CD4-positive, CD25-positive, alpha-beta regulatory T cell (primary cell): ENCODE measurements around the gene TKT. TPM values are rescaled to one million over a fixed set of nuclear protein-coding genes. Genes with fewer than 3 reads are reported as not detected.
A peak's percentile ranks its signal among the peaks of the same experiment; 100 is the strongest.

Experiments used
- ATAC-seq, 2 donors: fragments of 150-1000 bp; cut with Tn5 transposase; one replicate each; pipeline ENCODE4 v1.10.0; 2021; ENCODE audit warnings: low read depth in 2 of 2, moderate number of reproducible peaks in 2 of 2, moderate library complexity in 1 of 2
- DNase-seq, 3 donors: peaks; one replicate each; pipeline versions ENCODE4 v3.0.0 to v3.0.0-alpha.2; 2012 to 2022; ENCODE audit warnings: mixed read lengths in 1 of 3
- H3K27ac ChIP-seq: one replicate; pipeline ENCODE4 v1.7.0; 2013; ENCODE audit warnings: mild to moderate bottlenecking, low read length; ENCODE audit not compliant: insufficient read depth, poor library complexity, severe bottlenecking
- H3K27me3 ChIP-seq: one replicate; pipeline ENCODE4 v1.7.0; 2013; ENCODE audit warnings: low read length; ENCODE audit not compliant: control insufficient read depth, insufficient read depth
- H3K36me3 ChIP-seq: one replicate; pipeline ENCODE4 v1.7.0; 2013; ENCODE audit warnings: mild to moderate bottlenecking, low read length, moderate library complexity; ENCODE audit not compliant: control insufficient read depth, insufficient read depth
- H3K4me1 ChIP-seq: 2 replicates; pipeline ENCODE4 v1.7.0; 2013; ENCODE audit warnings: mild to moderate bottlenecking, low read length; ENCODE audit not compliant: insufficient read depth, control insufficient read depth, poor library complexity, severe bottlenecking
- H3K4me3 ChIP-seq: one replicate; pipeline ENCODE4 v1.7.0; 2013; ENCODE audit warnings: low read depth, mild to moderate bottlenecking, low read length, moderate library complexity
- H3K9me3 ChIP-seq, 2 experiments: 1 replicate in 1 of 2; 2 replicates in 1 of 2; pipeline ENCODE4 v1.7.0; 2013; ENCODE audit warnings: low read length in 2 of 2, mild to moderate bottlenecking in 1 of 2, moderate library complexity in 1 of 2; ENCODE audit not compliant: control insufficient read depth in 2 of 2
- H3K27ac Mint-ChIP-seq, 3 donors: one replicate each; pipeline ENCODE4 v1.8.0; 2020 to 2022; ENCODE audit warnings: mild to moderate bottlenecking in 3 of 3, mixed read lengths in 3 of 3, moderate library complexity in 2 of 3
- H3K27me3 Mint-ChIP-seq: one replicate; pipeline ENCODE4 v1.8.0; 2022; ENCODE audit warnings: mild to moderate bottlenecking, mixed read lengths
- H3K36me3 Mint-ChIP-seq: one replicate; pipeline ENCODE4 v1.8.0; 2020; ENCODE audit warnings: mixed read lengths
- H3K4me1 Mint-ChIP-seq, 4 donors: one replicate each; pipeline ENCODE4 v1.8.0; 2020 to 2022; ENCODE audit warnings: mixed read lengths in 4 of 4, mild to moderate bottlenecking in 1 of 4
- H3K4me3 Mint-ChIP-seq, 4 donors: one replicate each; pipeline ENCODE4 v1.8.0; 2020 to 2022; ENCODE audit warnings: mild to moderate bottlenecking in 4 of 4, mixed read lengths in 4 of 4, moderate library complexity in 3 of 4
- H3K9me3 Mint-ChIP-seq, 7 donors: one replicate each; pipeline ENCODE4 v1.8.0; 2020 to 2022; ENCODE audit warnings: mixed read lengths in 7 of 7, mild to moderate bottlenecking in 3 of 7, moderate library complexity in 2 of 7
- polyA plus RNA-seq, 4 donors: library from polyadenylated mRNA; unstranded; fragments of 300-500 nt; fragmentation: Illumina TruSeq; gene quantifications; one replicate each; pipeline ENCODE4 v1.2.3, GENCODE V29; 2021
- total RNA-seq: library from RNA; stranded (reverse); gene quantifications from one replicate; pipeline ENCODE4 v1.2.3, GENCODE V29; 2022

The TKT gene
- total and polyA plus RNA-seq, 5 donors from 2014 or later = 59.0 to 95.6 (median 73.0) TPM

DNA sequence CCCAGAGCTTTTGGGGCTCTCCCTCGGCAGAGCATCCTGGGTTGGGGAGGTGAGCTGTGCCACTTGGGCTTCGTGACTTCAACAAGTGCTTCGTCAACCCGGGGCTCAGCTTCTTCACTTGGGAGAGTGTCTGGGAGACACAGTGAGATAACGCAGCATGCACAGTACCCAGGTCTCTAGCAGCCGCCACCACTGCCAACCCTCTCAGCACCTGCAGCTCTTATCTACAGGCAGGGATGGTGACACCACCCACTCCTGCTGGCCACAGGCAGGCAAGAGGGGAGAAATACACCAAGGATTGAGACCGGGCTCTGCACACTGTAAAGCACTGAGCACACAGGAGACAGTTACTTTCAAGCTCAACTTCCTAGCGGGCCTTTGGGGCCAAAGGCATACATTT lies 11.6 kb downstream of the TKT start:
- Histone ChIP-seq H3K27me3 (no peaks in the 10 kb centered on the region), H3K36me3 (peaks cover 29% of the 10 kb centered on the region), H3K4me3 (no peak overlapping the region), H3K27ac (no peak overlapping the region), H3K9me3 (no peaks in the 10 kb centered on the region), H3K4me1 (no peaks in the 10 kb centered on the region)
- Mint-ChIP-seq H3K27me3 (no peaks in the 10 kb centered on the region), H3K9me3 (peaks cover 0 to 3% (median 0%) of the 10 kb centered on the region in 7 donors), H3K4me3 (no peak overlapping the region), H3K36me3 (peaks cover 6% of the 10 kb centered on the region), H3K27ac (no peak overlapping the region), H3K4me1 (peaks cover 13 to 36% (median 23%) of the 10 kb centered on the region in 4 donors)
- DNase-seq (no peak), ATAC-seq (no peak)

DNA sequence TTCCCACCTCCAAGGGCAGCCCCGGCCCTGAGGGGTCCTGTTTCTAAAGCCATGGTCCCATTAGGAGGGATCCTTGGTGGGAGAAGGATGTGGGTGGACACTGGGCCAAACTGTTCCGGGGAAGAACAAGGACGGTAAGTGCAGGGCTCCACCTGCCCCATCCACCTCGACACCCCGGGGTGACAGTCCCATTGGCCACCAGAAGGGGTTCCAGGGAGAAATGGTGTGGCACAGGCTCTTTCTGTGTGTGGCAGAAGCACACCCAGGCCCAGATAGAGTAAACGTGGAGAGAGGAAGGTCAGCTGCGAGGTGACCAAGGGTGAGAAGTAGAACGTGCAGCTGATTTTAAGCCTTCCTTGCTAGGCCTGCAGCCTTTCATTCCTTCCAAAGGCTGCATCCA lies 12.0 kb downstream of the TKT start:
- H3K27me3 ChIP-seq = no peaks in the 10 kb centered on the region
- Mint-ChIP-seq H3K27me3 (no peaks in the 10 kb centered on the region), H3K4me1 (peaks cover 13 to 36% (median 23%) of the 10 kb centered on the region in 4 donors), H3K27ac (peak overlapping the region in 1 of 3 donors; percentile 54), H3K36me3 (peaks cover 10% of the 10 kb centered on the region), H3K4me3 (no peak overlapping the region), H3K9me3 (peaks cover 0 to 3% (median 0%) of the 10 kb centered on the region in 7 donors)
- H3K4me1 ChIP-seq = no peaks in the 10 kb centered on the region
- DNase-seq (no peak), ATAC-seq (no peak)
- no peak overlapping the region for H3K27ac ChIP-seq
- no peaks in the 10 kb centered on the region for H3K9me3 ChIP-seq
- H3K4me3 ChIP-seq = no peak overlapping the region
- peaks cover 33% of the 10 kb centered on the region for H3K36me3 ChIP-seq

- DNase-seq (no peak), ATAC-seq (no peak)
- H3K4me3 Mint-ChIP-seq = no peak overlapping the region
- peaks cover 0 to 3% (median 0%) of the 10 kb centered on the region in 7 donors for H3K9me3 Mint-ChIP-seq
- peaks cover 12 to 30% (median 18%) of the 10 kb centered on the region in 4 donors for H3K4me1 Mint-ChIP-seq
- peak overlapping the region in 1 of 3 donors; percentile 54 for H3K27ac Mint-ChIP-seq
- Histone ChIP-seq H3K4me1 (no peaks in the 10 kb centered on the region), H3K27ac (no peak overlapping the region), H3K36me3 (peaks cover 39% of the 10 kb centered on the region), H3K9me3 (no peaks in the 10 kb centered on the region), H3K4me3 (no peak overlapping the region), H3K27me3 (no peaks in the 10 kb centered on the region)
- no peaks in the 10 kb centered on the region for H3K27me3 Mint-ChIP-seq
- peaks cover 10% of the 10 kb centered on the region for H3K36me3 Mint-ChIP-seq
Measured at GRCh38 chr3:53243165-53243564, 12.7 kb downstream of the TKT start.

- H3K4me1 ChIP-seq = no peaks in the 10 kb centered on the region
- H3K36me3 Mint-ChIP-seq = peaks cover 10% of the 10 kb centered on the region
- peaks cover 7 to 25% (median 14%) of the 10 kb centered on the region in 4 donors for H3K4me1 Mint-ChIP-seq
- H3K4me3 ChIP-seq = no peak overlapping the region
- H3K27ac ChIP-seq = no peak overlapping the region
- H3K9me3 ChIP-seq = no peaks in the 10 kb centered on the region
- no peak for DNase-seq
- peaks cover 0 to 3% (median 0%) of the 10 kb centered on the region in 7 donors for H3K9me3 Mint-ChIP-seq
- H3K36me3 ChIP-seq = peaks cover 44% of the 10 kb centered on the region
- peak overlapping the region in 1 of 4 donors; percentile 32 for H3K4me3 Mint-ChIP-seq
- H3K27me3 Mint-ChIP-seq = no peaks in the 10 kb centered on the region
- H3K27ac Mint-ChIP-seq = no peak overlapping the region
- H3K27me3 ChIP-seq = no peaks in the 10 kb centered on the region
- no peak for ATAC-seq
Measured at GRCh38 chr3:53242642-53243041, 13.2 kb downstream of the TKT start.

DNA sequence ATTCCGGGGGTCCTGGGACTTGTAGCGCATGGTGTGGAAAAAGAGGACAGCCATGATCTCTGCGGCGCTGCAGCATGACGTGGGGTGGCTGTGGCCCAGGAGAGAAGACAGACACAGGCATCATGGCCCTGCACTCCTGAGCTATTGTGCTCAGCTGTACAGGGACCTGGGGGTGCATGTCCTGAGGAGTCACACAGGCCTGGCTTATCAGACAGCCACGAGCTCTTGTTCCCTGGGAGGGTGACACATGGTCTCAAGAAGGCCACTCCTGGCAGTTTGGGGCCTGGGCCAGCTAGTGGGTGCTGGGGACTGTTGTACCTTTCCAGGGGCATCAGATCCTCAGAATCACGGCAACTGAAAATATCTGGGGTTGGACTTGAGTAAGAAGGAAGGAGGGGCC lies 13.7 kb downstream of the TKT start:
- H3K4me1 Mint-ChIP-seq = peaks cover 6 to 23% (median 13%) of the 10 kb centered on the region in 4 donors
- H3K4me3 Mint-ChIP-seq = peak overlapping the region in 1 of 4 donors; percentile 32
- peaks cover 10% of the 10 kb centered on the region for H3K36me3 Mint-ChIP-seq
- peaks cover 0 to 3% (median 0%) of the 10 kb centered on the region in 7 donors for H3K9me3 Mint-ChIP-seq
- Histone ChIP-seq H3K4me1 (no peaks in the 10 kb centered on the region), H3K27me3 (no peaks in the 10 kb centered on the region), H3K36me3 (peaks cover 44% of the 10 kb centered on the region), H3K27ac (no peak overlapping the region), H3K9me3 (no peaks in the 10 kb centered on the region), H3K4me3 (no peak overlapping the region)
- DNase-seq (no peak), ATAC-seq (no peak)
- no peak overlapping the region for H3K27ac Mint-ChIP-seq
- no peaks in the 10 kb centered on the region for H3K27me3 Mint-ChIP-seq

- no peaks in the 10 kb centered on the region for H3K27me3 ChIP-seq
- DNase-seq (no peak), ATAC-seq (no peak)
- Mint-ChIP-seq H3K4me1 (peaks cover 3 to 22% (median 11%) of the 10 kb centered on the region in 4 donors), H3K27me3 (no peaks in the 10 kb centered on the region), H3K9me3 (peaks cover 0 to 3% (median 0%) of the 10 kb centered on the region in 7 donors), H3K4me3 (no peak overlapping the region), H3K27ac (peak overlapping the region in 1 of 3 donors; percentile 82), H3K36me3 (peaks cover 8% of the 10 kb centered on the region)
- no peak overlapping the region for H3K4me3 ChIP-seq
- H3K9me3 ChIP-seq = no peaks in the 10 kb centered on the region
- peaks cover 49% of the 10 kb centered on the region for H3K36me3 ChIP-seq
- H3K4me1 ChIP-seq = no peaks in the 10 kb centered on the region
- H3K27ac ChIP-seq = no peak overlapping the region
Measured at GRCh38 chr3:53240989-53241972, 14.5 kb downstream of the TKT start.

DNA sequence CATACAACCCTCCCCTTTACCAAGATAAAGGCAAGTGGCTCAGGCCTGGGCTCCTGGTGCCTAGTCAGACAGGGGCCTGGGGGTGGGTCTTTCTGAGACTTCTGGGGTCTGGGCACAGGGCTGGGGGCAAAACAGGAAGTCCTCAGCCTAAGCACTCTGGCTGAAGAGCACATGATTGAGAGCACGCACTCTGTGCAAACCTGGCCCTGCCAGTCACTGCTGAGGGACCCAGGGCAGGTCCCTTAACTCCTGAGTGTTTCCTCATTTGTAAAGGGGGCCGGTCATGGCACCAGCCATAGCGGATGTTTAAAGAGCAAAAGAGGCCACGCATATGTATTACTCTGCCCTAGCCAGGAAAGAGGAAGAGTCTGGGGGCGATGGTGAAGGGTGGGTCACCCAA lies 16.0 kb downstream of the TKT start:
- no peaks in the 10 kb centered on the region for H3K4me1 ChIP-seq
- Mint-ChIP-seq H3K9me3 (no peaks in the 10 kb centered on the region), H3K4me3 (no peak overlapping the region), H3K27me3 (no peaks in the 10 kb centered on the region), H3K36me3 (peaks cover 7% of the 10 kb centered on the region), H3K4me1 (peaks cover 0 to 13% (median 4%) of the 10 kb centered on the region in 4 donors), H3K27ac (no peak overlapping the region)
- ATAC-seq = no peak
- DNase-seq = no peak
- no peaks in the 10 kb centered on the region for H3K9me3 ChIP-seq
- H3K36me3 ChIP-seq = peaks cover 62% of the 10 kb centered on the region
- H3K27me3 ChIP-seq = no peaks in the 10 kb centered on the region
- H3K4me3 ChIP-seq = no peak overlapping the region
- no peak overlapping the region for H3K27ac ChIP-seq
